Left hindlimb (tissue), 1 donor: Measurements from ENCODE around the gene REEP5.
"Not testable (repeated sequence)": the region's sequence is repeated elsewhere in the genome, so short reads cannot be mapped to it uniquely, and the experiment has no call there.

Experiments
- DNase-seq: peaks from one replicate; pipeline ENCODE4 v3.0.0-alpha.2; 2018

The REEP5 gene

GRCh38 chr5:112931473-112931872 is 9.4 kb upstream of the REEP5 start:
- no peak for DNase-seq

- DNase-seq, result no peak
Measured at GRCh38 chr5:112930082-112930344, 8.0 kb upstream of the REEP5 start.

GRCh38 chr5:112929336-112930081 is 7.5 kb upstream of the REEP5 start:
- DNase-seq, result no peak

- DNase-seq, result no peak
Measured at GRCh38 chr5:112923988-112924387, 2.0 kb upstream of the REEP5 start.

GRCh38 chr5:112923148-112923917 is 1.3 kb upstream of the REEP5 start:
- DNase-seq, result no peak

- peak; percentile 76 for DNase-seq
Measured at GRCh38 chr5:112921026-112921832, 798 bp downstream of the REEP5 start.

- no peak for DNase-seq
Measured at GRCh38 chr5:112919972-112920371, 2.1 kb downstream of the REEP5 start.

- no peak for DNase-seq
Measured at GRCh38 chr5:112918679-112919078, 3.3 kb downstream of the REEP5 start.

GRCh38 chr5:112918136-112918535 is 3.9 kb downstream of the REEP5 start:
- DNase-seq, result no peak

- no peak for DNase-seq
Measured at GRCh38 chr5:112917453-112917995, 4.5 kb downstream of the REEP5 start.

- no peak for DNase-seq
Measured at GRCh38 chr5:112915831-112916230, 6.2 kb downstream of the REEP5 start.

- DNase-seq, result no peak
Measured at GRCh38 chr5:112914584-112914983, 7.4 kb downstream of the REEP5 start.

GRCh38 chr5:112910529-112910928 is 11.5 kb downstream of the REEP5 start:
- DNase-seq, result no peak

- no peak for DNase-seq
Measured at GRCh38 chr5:112908854-112909253, 13.2 kb downstream of the REEP5 start.

GRCh38 chr5:112907166-112907631 is 14.8 kb downstream of the REEP5 start:
- no peak for DNase-seq

- no peak for DNase-seq
Measured at GRCh38 chr5:112906637-112907036, 15.4 kb downstream of the REEP5 start.

GRCh38 chr5:112904996-112905395 is 17.0 kb downstream of the REEP5 start:
- not testable (repeated sequence) for DNase-seq

- DNase-seq, result no peak
Measured at GRCh38 chr5:112902561-112902960, 19.5 kb downstream of the REEP5 start.

GRCh38 chr5:112895682-112896081 is 26.3 kb downstream of the REEP5 start:
- DNase-seq, result no peak

GRCh38 chr5:112892776-112893175 is 29.3 kb downstream of the REEP5 start:
- DNase-seq, result no peak

- not testable (repeated sequence) for DNase-seq
Measured at GRCh38 chr5:112892066-112892465, 30.0 kb downstream of the REEP5 start.

- DNase-seq, result no peak
Measured at GRCh38 chr5:112886975-112887374, 35.1 kb downstream of the REEP5 start.

GRCh38 chr5:112885001-112885400 is 37.0 kb downstream of the REEP5 start:
- no peak for DNase-seq
